ENCODE measurements around the gene TANC1.

GRCh38 chr2:158922601-158923000 is 45.8 kb upstream of the TANC1 start:
- TF ChIP-seq POLR2A (IDR thresholded peaks at IDR 0.05; ENCODE audit: low read length) = no peak
- no peak for TF ChIP-seq USF2 (IDR thresholded peaks at IDR 0.05)
- TF ChIP-seq CTCF (IDR thresholded peaks at IDR 0.05) = no peak
- TF ChIP-seq SREBF2 (IDR thresholded peaks at IDR 0.05) = no peak
- no peak for TF ChIP-seq REST (IDR thresholded peaks at IDR 0.05)
- TF ChIP-seq RAD21 (conservative IDR thresholded peaks at IDR 0.05 in 1 of 2, IDR thresholded peaks at IDR 0.05 in 1 of 2) = no peak

Measured in A549 (cell line).